PC-9 (cell line): ENCODE measurements around the gene ACSM2B.

Experiments used
- CTCF ChIP-seq: fragments of 200-600 bp; sonication (generic); conservative IDR thresholded peaks from 2 replicates; pipeline ENCODE4 v1.6.1; 2017; ENCODE audit warnings: mixed run types, antibody characterized with exemption, mild to moderate bottlenecking, moderate library complexity
- EZH2 ChIP-seq: fragments of 200-600 bp; sonication (generic); IDR thresholded peaks from 2 replicates; pipeline ENCODE4 v1.8.0; 2017; ENCODE audit warnings: antibody characterized with exemption, low read depth

DNA sequence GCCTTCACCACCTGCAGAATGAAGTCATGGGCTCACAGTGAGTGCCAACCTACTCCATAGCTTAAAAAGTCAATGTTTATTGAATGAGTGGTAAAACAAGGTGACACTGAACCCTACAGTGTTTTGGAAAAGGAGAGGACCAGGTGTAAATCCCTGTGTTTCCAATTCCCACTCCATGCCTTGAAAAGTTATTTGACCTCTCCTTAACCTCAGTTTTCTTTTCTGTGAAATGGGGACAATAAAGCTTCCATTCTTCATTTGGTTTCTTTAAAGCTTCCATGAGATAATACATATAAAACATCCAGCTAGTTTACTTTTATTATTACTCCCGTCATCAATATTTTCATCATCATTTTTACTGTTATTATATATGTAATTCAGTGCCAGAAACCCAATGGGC, 48.0 kb upstream of the ACSM2B start:
- no peak for TF ChIP-seq CTCF
- TF ChIP-seq EZH2: no peak
